Aorta (tissue), 5 donors: Measurements from ENCODE around the gene OR1N1. TPM values are rescaled to one million over a fixed set of nuclear protein-coding genes. Genes with fewer than 3 reads are reported as not detected.

Source experiments
- ATAC-seq: fragments of 200-7000 bp; cut with Tn5 transposase; one replicate; pipeline ENCODE4 v1.9.1; 2022; ENCODE audit warnings: moderate library complexity; ENCODE audit not compliant: low FRiP score
- DNase-seq, 2 donors: peaks; one replicate each; pipeline ENCODE4 v3.0.0-alpha.2; 2020
- H3K27ac ChIP-seq, 2 donors: one replicate each; pipeline ENCODE4 v1.5.1; 2013; ENCODE audit warnings: low read length in 2 of 2, mild to moderate bottlenecking in 2 of 2, moderate library complexity in 2 of 2, control low read depth in 1 of 2, inconsistent platforms in 1 of 2, low read depth in 1 of 2
- H3K27me3 ChIP-seq, 2 donors: one replicate each; pipeline ENCODE4 v1.6.1; 2013; ENCODE audit warnings: control low read depth in 1 of 2, low read length in 1 of 2, mild to moderate bottlenecking in 1 of 2, moderate library complexity in 1 of 2; ENCODE audit not compliant: insufficient read depth in 2 of 2, control insufficient read depth in 1 of 2
- H3K36me3 ChIP-seq, 2 donors: one replicate each; pipeline ENCODE4 v1.6.1; 2013; ENCODE audit warnings: control low read depth in 1 of 2, low read length in 1 of 2, mild to moderate bottlenecking in 1 of 2; ENCODE audit not compliant: insufficient read depth in 2 of 2, control insufficient read depth in 1 of 2
- H3K4me1 ChIP-seq, 2 donors: one replicate each; pipeline ENCODE4 v1.6.1; 2013; ENCODE audit warnings: low read length in 2 of 2, control low read depth in 1 of 2, mild to moderate bottlenecking in 1 of 2, moderate library complexity in 1 of 2; ENCODE audit not compliant: insufficient read depth in 2 of 2, control insufficient read depth in 1 of 2
- H3K4me3 ChIP-seq, 2 donors: one replicate each; pipeline ENCODE4 v1.5.1; 2013; ENCODE audit warnings: low read length in 2 of 2, control low read depth in 1 of 2, mild to moderate bottlenecking in 1 of 2
- H3K9me3 ChIP-seq: one replicate; pipeline ENCODE4 v1.6.1; 2013; ENCODE audit warnings: mild to moderate bottlenecking, low read length; ENCODE audit not compliant: control insufficient read depth
- WGBS, 2 donors: extraction: QIAGEN DNeasy Blood & Tissue Kit; methylation state at CpG; one replicate each; pipeline ENCODE4 v1.1.7; 2013; 5-methylcytosine and 5-hydroxymethylcytosine counted together
- intact Hi-C, 2 donors: fragments of 100-400 bp; cut with DNase I; formaldehyde crosslinking; loops; one replicate each; pipeline versions ENCODE4 v1.14.2 to v1.15.0; 2022
- polyA plus RNA-seq, 2 donors: library from polyadenylated mRNA; stranded (reverse); fragments of 200-250 nt; gene quantifications; one replicate each; pipeline ENCODE4 v1.2.3, GENCODE V29; 2013
- total RNA-seq, 2 donors: library from RNA; stranded (reverse); fragmentation: NEBNext Ultra II Directional; extraction: Animal tissue kit (Norgen Biotek cat#: 25700); gene quantifications; one replicate each; pipeline ENCODE4 v1.2.1, GENCODE V29; 2021
- donor health status: healthy with polysubstance abuse.
- donor health status: Bipolar disorder and iron deficiency.
- donor health status: DM: no; HTN: no; CAD: no.
- donor health status: DM: no; HTN: no; CAD: no.
- donor health status: DM: yes; HTN: yes; CAD: no.

Gene OR1N1
- total and polyA plus RNA-seq, 4 donors = not detected

DNA sequence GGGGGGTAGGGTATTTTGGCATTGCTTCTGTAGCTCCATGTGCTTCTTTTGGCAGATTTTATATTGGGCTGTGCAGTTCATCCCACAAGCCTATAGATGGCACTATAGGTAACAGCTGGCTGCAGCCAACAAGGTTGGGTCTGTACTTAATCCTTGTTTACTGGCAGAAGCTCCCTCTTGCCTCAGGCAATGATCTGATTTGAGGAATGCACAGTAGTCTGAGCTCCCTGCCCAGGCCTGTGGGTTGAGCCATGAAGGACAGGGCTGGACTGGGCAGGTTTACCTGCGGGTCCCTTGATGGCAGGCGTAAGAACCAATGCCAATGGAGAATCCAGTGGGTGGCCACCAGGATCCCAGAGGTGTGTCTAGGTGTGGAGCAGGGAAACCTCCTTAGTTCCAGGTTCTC lies 28.2 kb downstream of the OR1N1 start:
- ATAC-seq = peak; percentile 33
- WGBS, 2 donors = 55 to 59% methylated on average over 2 of the region's 2 CpGs
- intact Hi-C loops = no loop called here

DNA sequence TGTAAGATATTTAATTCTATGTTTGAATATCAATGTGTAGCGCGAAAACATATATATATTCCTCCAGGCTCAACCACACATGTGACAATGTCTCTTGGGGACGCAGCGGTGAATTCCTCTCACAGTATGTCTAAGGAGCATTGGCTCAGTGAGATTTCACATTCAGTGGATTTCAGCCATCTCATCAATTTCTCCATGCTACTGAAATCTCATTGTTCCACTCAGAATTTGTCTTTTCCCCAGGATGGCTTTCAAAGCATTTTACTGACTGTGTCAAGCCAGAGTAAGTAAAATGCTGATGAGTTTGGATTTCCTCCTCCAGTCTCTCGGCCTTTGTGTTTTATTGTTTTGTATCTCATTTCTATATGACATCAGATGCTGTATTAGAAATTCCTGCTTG lies 48.0 kb downstream of the OR1N1 start:
- H3K9me3 ChIP-seq = no peaks in the 10 kb centered on the region
- ATAC-seq (no peak), DNase-seq (no peak)
- no peak overlapping the region for H3K4me3 ChIP-seq
- H3K27me3 ChIP-seq = peaks cover 0 to 1% of the 10 kb centered on the region in 2 donors
- H3K4me1 ChIP-seq = no peaks in the 10 kb centered on the region
- 75 to 82% methylated on average over 5 of the region's 5 CpGs for WGBS, 2 donors
- H3K27ac ChIP-seq = no peak overlapping the region
- no peaks in the 10 kb centered on the region for H3K36me3 ChIP-seq
- intact Hi-C loops = no loop called here

More for the DNA sequence above, 28.2 kb downstream of the OR1N1 start:
- Histone ChIP-seq H3K4me3 (no peak overlapping the region), H3K36me3 (no peaks in the 10 kb centered on the region), H3K4me1 (no peaks in the 10 kb centered on the region), H3K27me3 (no peaks in the 10 kb centered on the region), H3K27ac (no peak overlapping the region), H3K9me3 (peaks cover 8% of the 10 kb centered on the region)
- DNase-seq = no peak

- Histone ChIP-seq H3K27me3 (peaks cover 0 to 1% of the 10 kb centered on the region in 2 donors), H3K4me3 (no peak within 1 kb of the TSS), H3K9me3 (no peaks in the 10 kb centered on the region), H3K27ac (no peak within 1 kb of the TSS), H3K4me1 (no peaks in the 10 kb centered on the region), H3K36me3 (no peaks in the 10 kb centered on the region)
- DNase-seq (no peak), ATAC-seq (no peak)
- WGBS, 2 donors = 81 to 84% methylated on average over 6 of the region's 6 CpGs
- intact Hi-C loops = no loop called here
These were observed 49.3 kb downstream of the OR1N1 start, which contains the start of gene OR1J1 for GRCh38 chr9:122477826-122478225. Gene OR1J1, minus strand, starts transcription at chr9:122477926. Its CDS starts 0 bp downstream, at chr9:122477926.

GRCh38 chr9:122477346-122477745 lies 49.7 kb downstream of the OR1N1 start:
- no peak overlapping the region for H3K4me3 ChIP-seq
- intact Hi-C loops = no loop called here
- peaks cover 0 to 1% of the 10 kb centered on the region in 2 donors for H3K27me3 ChIP-seq
- DNase-seq (no peak), ATAC-seq (no peak)
- no peaks in the 10 kb centered on the region for H3K36me3 ChIP-seq
- 80 to 82% methylated on average over 3 of the region's 3 CpGs for WGBS, 2 donors
- H3K27ac ChIP-seq = no peak overlapping the region
- no peaks in the 10 kb centered on the region for H3K9me3 ChIP-seq
- no peaks in the 10 kb centered on the region for H3K4me1 ChIP-seq

Other genes starting within 250 kb of the OR1N1 start
- 10 to 100 TPM; 10.4 to 20.3 TPM for gene PTGS1, start 156.3 kb downstream of the OR1N1 start, total RNA-seq
- 1 to 10 TPM; 3.1 to 5.9 TPM for gene PTGS1, start 156.3 kb downstream of the OR1N1 start, polyA plus RNA-seq
- gene OR1J1, start 49.4 kb downstream of the OR1N1 start, total RNA-seq = not detected
- gene OR1J1, start 49.4 kb downstream of the OR1N1 start, polyA plus RNA-seq = not detected
- gene OR1J2, start 16.5 kb downstream of the OR1N1 start, total RNA-seq = not detected
- gene OR1J2, start 16.5 kb downstream of the OR1N1 start, polyA plus RNA-seq = not detected
- not detected for gene OR1J4, start 8.2 kb downstream of the OR1N1 start, total RNA-seq
- not detected for gene OR1J4, start 8.2 kb downstream of the OR1N1 start, polyA plus RNA-seq
- not detected for gene OR1N2, start 25.8 kb upstream of the OR1N1 start, total RNA-seq
- gene OR1N2, start 25.8 kb upstream of the OR1N1 start, polyA plus RNA-seq = not detected
- gene OR1L8, start 56.1 kb upstream of the OR1N1 start, total RNA-seq = not detected
- gene OR1L8, start 56.1 kb upstream of the OR1N1 start, polyA plus RNA-seq = not detected
- gene OR1Q1, start 87.4 kb upstream of the OR1N1 start, total RNA-seq = not detected
- not detected for gene OR1Q1, start 87.4 kb upstream of the OR1N1 start, polyA plus RNA-seq
- gene OR1B1, start 130.3 kb upstream of the OR1N1 start, total RNA-seq = not detected
- gene OR1B1, start 130.3 kb upstream of the OR1N1 start, polyA plus RNA-seq = not detected
- gene OR1L1, start 134.4 kb upstream of the OR1N1 start, total RNA-seq = not detected
- not detected for gene OR1L1, start 134.4 kb upstream of the OR1N1 start, polyA plus RNA-seq
- not detected for gene OR1L3, start 147.8 kb upstream of the OR1N1 start, total RNA-seq
- not detected for gene OR1L3, start 147.8 kb upstream of the OR1N1 start, polyA plus RNA-seq
- not detected for gene OR1L4, start 196.7 kb upstream of the OR1N1 start, total RNA-seq
- not detected for gene OR1L4, start 196.7 kb upstream of the OR1N1 start, polyA plus RNA-seq
- gene OR1L6, start 215.0 kb upstream of the OR1N1 start, total RNA-seq = not detected
- not detected for gene OR1L6, start 215.0 kb upstream of the OR1N1 start, polyA plus RNA-seq